Measurements from ENCODE around the gene NPTN. TPM values are rescaled to one million over a fixed set of nuclear protein-coding genes. Genes with fewer than 3 reads are reported as not detected.

Gene NPTN
- polyA plus RNA-seq, 1 donor (not counting 4 experiments of a cell fraction or from before 2014, with no cell fraction given) = 223 TPM

GRCh38 chr15:73605759-73606436 lies 27.3 kb downstream of the NPTN start:
- dilution Hi-C loops (cut with MboI; ENCODE audit: extremely low pct_ligation_motif_present, low sequenced_read_pairs) = no loop called here
- DNase-seq (ENCODE audit: low read depth, low spot score) (no peak), FAIRE-seq (no peak)
- H3K9me1 ChIP-seq (ENCODE audit: control insufficient read depth, extremely low read depth, insufficient read depth, low read length) = peaks cover 2% of the 10 kb centered on the region
- H3K79me2 ChIP-seq (ENCODE audit: control insufficient read depth, insufficient read depth, low read length) = peaks cover 98% of the 10 kb centered on the region
- no peak overlapping the region for H3K27ac ChIP-seq (ENCODE audit: control insufficient read depth, insufficient read depth, low read length)
- H2AFZ ChIP-seq (ENCODE audit: control insufficient read depth, low read length) = no peak overlapping the region
- no peak overlapping the region for H3K4me3 ChIP-seq (ENCODE audit: control insufficient read depth in 2 of 3, extremely low read depth in 1 of 3, insufficient read depth in 2 of 3, low read depth in 1 of 3, low read length in 3 of 3)
- H3K9ac ChIP-seq (ENCODE audit: control insufficient read depth, extremely low read depth, insufficient read depth, low read length) = no peak overlapping the region
- H3K4me2 ChIP-seq (ENCODE audit: control insufficient read depth, extremely low read depth, insufficient read depth, low read depth, low read length) = no peak overlapping the region
- TF ChIP-seq CTCF (optimal IDR thresholded peaks at IDR 0.05 in 1 of 3, IDR thresholded peaks at IDR 0.05 in 1 of 3, conservative IDR thresholded peaks at IDR 0.05 in 1 of 3; ENCODE audit: extremely low read depth in 1 of 3, insufficient read depth in 2 of 3, low read length in 3 of 3) (no peak), EZH2 (IDR thresholded peaks at IDR 0.05; ENCODE audit: low read length) (no peak)
- H3K9me3 ChIP-seq (ENCODE audit: control insufficient read depth, low read depth, low read length) = no peaks in the 10 kb centered on the region
- H3K4me1 ChIP-seq (ENCODE audit: control insufficient read depth, extremely low read depth, insufficient read depth, low read length) = peaks cover 37% of the 10 kb centered on the region
- H3K36me3 ChIP-seq (ENCODE audit: control insufficient read depth in 2 of 2, extremely low read depth in 1 of 2, insufficient read depth in 2 of 2, low read length in 2 of 2) = peaks cover 0 to 4% of the 10 kb centered on the region in 2 experiments
- peaks cover 18% of the 10 kb centered on the region for H4K20me1 ChIP-seq (ENCODE audit: control insufficient read depth, extremely low read depth, insufficient read depth, low read length)
- H3K27me3 ChIP-seq (ENCODE audit: control insufficient read depth, extremely low read depth, insufficient read depth, low read length) = no peaks in the 10 kb centered on the region

DNA sequence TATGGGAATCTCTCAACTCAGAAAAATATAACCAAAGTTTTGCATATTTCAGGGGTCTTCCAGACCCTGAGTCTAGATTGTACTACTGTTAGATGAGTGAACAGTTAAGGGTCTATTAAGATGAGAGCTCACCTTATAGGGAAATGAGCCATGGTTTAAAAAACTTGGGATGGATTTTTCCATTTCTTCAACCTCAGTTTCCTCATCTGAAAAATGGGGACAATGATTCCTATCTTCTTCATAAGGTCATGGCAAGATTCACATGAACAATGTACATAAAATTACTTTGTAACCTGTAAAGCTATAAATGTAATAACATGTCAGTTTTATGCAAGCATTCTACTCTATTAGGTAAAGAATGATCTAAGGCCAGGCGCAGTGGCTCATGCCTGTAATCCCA lies 28.7 kb downstream of the NPTN start:
- DNase-seq (ENCODE audit: low read depth, low spot score) (no peak), FAIRE-seq (no peak)
- Histone ChIP-seq H3K9me1 (ENCODE audit: control insufficient read depth, extremely low read depth, insufficient read depth, low read length) (peaks cover 2% of the 10 kb centered on the region), H3K79me2 (ENCODE audit: control insufficient read depth, insufficient read depth, low read length) (peaks cover 99% of the 10 kb centered on the region), H3K4me1 (ENCODE audit: control insufficient read depth, extremely low read depth, insufficient read depth, low read length) (peaks cover 51% of the 10 kb centered on the region), H3K4me3 (ENCODE audit: control insufficient read depth in 2 of 3, extremely low read depth in 1 of 3, insufficient read depth in 2 of 3, low read depth in 1 of 3, low read length in 3 of 3) (no peak overlapping the region), H3K27me3 (ENCODE audit: control insufficient read depth, extremely low read depth, insufficient read depth, low read length) (no peaks in the 10 kb centered on the region), H3K36me3 (ENCODE audit: control insufficient read depth in 2 of 2, extremely low read depth in 1 of 2, insufficient read depth in 2 of 2, low read length in 2 of 2) (peaks cover 0 to 4% of the 10 kb centered on the region in 2 experiments), H3K9ac (ENCODE audit: control insufficient read depth, extremely low read depth, insufficient read depth, low read length) (no peak overlapping the region), H2AFZ (ENCODE audit: control insufficient read depth, low read length) (no peak overlapping the region), H3K9me3 (ENCODE audit: control insufficient read depth, low read depth, low read length) (no peaks in the 10 kb centered on the region), H3K27ac (ENCODE audit: control insufficient read depth, insufficient read depth, low read length) (no peak overlapping the region), H3K4me2 (ENCODE audit: control insufficient read depth, extremely low read depth, insufficient read depth, low read depth, low read length) (no peak overlapping the region), H4K20me1 (ENCODE audit: control insufficient read depth, extremely low read depth, insufficient read depth, low read length) (peaks cover 18% of the 10 kb centered on the region)
- dilution Hi-C loops (cut with MboI; ENCODE audit: extremely low pct_ligation_motif_present, low sequenced_read_pairs) = no loop called here
- TF ChIP-seq EZH2 (IDR thresholded peaks at IDR 0.05; ENCODE audit: low read length) (no peak), CTCF (optimal IDR thresholded peaks at IDR 0.05 in 1 of 3, IDR thresholded peaks at IDR 0.05 in 1 of 3, conservative IDR thresholded peaks at IDR 0.05 in 1 of 3; ENCODE audit: extremely low read depth in 1 of 3, insufficient read depth in 2 of 3, low read length in 3 of 3) (no peak)

Measured in keratinocyte (primary cell).